ENCODE measurements around the gene RAB11FIP4.
A peak's percentile ranks its signal among the peaks of the same experiment; 100 is the strongest.

RAB11FIP4 gene

DNA sequence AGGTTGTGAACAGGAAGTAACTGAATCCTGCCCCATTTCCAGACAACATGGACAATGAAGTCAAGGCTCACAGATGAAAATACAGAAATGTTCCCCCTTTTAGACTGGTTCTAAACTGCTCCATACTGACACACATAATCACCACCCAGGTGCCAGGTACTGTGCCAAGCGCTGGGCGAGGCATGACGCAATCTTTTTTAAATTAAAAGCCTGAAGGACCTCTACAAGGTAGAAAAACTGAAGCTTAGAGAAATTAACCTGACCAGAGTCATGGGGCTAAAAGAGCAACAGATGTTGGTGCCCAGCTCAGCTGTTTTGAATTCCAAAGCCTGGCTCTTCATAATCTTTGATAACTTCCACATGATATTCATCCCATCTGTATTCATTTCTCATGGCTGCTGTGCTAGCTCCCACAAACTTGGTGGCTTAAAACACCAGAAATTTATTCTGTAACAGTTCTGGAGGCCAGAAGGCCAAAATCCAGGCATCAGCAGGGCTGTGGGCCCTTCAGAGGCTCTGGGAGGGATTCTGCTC, 4.9 kb upstream of the RAB11FIP4 start:
- no peak for DNase-seq (ENCODE audit: low read depth)

DNA sequence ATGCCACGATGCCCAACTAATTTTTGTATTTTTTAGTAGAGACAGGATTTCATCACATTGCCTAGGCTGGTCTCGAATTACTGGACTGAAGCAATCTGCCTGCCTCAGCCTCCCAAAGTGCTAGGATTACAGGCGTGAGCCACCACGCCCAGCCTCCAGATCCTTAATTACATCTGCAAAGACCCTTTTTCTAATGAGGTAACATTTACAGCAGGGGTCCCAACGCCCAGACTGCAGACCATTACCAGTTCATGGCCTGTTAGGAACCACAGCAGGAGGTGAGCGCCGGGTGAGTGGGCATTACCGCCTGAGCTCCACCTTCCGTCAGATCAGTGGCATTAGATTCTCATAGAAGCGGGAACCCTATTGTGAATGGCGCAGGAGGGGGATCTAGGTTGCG, 4.0 kb upstream of the RAB11FIP4 start:
- DNase-seq (ENCODE audit: low read depth), result no peak

DNA sequence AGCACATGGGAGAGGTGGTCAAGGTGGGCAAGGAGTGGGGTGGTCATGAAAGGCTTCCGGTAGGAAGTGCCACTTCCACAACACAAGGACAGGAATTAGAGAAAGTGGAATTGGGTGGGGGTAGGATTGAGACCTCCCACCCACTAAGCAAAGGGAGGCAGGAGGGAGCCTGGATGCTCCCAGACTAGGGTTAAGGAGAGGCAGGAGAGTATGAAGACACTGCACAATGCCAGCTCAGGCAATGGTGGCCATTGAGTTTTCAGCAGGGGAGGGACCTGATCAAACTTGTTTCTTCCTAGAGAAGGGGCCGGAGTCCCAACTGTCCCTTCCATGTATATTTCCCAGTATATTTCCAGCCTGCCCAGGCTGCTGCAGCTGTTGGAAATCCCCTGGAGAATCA, 3.1 kb upstream of the RAB11FIP4 start:
- DNase-seq (ENCODE audit: low read depth), result no peak

DNA sequence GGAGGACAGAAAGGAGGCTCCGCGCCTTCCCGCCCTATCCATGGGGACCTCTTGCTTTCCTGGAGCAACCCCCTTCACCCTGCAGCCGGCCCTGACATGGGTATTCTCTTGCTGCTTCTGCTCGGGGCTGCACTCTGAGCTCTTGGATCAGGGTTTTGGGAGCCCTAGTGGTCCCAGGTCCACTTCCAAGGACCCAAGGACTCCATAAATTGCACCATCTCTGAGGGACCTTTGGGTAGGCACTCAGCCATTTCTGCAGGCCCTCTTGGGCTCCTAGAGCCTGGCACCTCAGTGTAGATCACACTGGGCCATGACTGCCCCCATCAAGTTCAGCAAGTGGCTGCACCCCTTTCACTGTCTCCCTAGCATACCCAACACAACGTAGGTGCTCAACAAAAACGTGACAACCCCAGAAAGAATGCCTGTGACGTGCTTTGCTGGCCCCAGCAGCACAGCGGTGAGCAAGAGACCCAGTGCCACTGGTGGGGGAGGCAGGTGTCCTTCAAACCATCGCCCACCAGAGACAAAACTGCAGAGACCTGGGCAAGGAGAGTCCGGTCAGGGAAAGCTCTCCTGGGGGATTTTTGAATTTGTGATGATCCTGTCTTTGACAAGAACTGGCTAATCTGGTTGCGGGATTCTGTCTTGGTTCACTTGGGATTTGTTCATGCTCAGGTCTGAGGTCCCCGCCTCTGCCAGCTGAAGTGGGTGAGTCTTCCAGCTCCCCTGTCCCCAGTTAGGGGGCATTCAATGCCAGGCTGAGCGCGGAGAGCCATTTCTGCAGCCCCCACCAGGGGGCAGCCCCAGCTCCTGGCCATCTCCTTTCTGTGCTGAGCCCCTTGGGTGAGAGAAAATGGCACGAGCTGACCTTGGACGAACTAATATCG, 2.5 kb upstream of the RAB11FIP4 start:
- DNase-seq (ENCODE audit: low read depth), result no peak

DNA sequence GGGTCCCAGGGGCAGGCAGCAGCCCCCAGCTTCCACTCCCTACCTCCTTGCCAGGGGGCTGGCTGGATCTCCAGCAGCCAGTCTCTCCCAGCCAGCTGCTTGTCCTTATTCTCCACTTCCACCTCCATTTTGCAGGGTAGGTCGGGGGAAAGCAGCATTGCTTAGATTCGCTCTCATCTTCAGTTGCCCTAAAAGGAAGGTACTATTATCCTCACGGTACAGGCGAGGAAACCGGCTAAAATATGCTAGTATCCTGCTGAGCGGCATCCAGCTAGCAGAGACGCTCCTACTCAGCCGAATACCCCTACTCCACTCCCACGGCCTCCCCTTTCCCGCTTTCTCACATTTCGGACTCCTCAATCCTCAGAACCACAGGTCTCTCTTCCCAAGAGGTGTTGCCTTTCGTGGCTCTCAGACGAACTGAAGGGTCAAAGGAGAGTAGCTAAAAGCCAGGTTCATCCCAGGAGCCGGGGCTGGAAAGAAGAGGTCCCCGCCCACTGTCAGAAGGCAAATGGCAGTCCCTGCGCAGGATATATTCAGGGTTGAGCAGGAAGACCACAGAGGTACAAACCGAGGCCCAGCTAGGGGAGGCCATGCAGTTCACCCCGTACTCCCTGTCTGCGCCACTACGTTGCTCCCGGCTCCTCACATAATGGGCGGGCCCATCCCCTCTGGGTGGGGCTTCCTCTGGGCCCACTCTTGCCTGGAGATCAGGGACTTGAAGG, 1.7 kb upstream of the RAB11FIP4 start:
- no peak for DNase-seq (ENCODE audit: low read depth)

DNA sequence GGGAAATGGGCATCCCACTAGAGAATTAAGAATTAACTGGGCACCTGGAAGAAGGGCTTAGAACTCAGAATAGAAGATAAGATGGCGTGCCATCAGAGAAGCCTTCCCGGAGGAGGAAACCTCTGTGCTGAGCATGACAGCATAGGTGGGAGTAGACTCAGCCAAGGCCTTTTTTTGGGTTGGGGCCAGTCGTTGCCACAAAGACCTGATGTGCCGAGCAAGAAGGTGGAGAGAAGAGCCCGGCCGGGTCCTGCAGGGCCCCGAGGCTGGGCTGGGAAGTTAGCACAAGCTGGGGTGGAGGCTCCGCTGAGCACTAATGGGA, 1.1 kb upstream of the RAB11FIP4 start:
- no peak for DNase-seq (ENCODE audit: low read depth)

DNA sequence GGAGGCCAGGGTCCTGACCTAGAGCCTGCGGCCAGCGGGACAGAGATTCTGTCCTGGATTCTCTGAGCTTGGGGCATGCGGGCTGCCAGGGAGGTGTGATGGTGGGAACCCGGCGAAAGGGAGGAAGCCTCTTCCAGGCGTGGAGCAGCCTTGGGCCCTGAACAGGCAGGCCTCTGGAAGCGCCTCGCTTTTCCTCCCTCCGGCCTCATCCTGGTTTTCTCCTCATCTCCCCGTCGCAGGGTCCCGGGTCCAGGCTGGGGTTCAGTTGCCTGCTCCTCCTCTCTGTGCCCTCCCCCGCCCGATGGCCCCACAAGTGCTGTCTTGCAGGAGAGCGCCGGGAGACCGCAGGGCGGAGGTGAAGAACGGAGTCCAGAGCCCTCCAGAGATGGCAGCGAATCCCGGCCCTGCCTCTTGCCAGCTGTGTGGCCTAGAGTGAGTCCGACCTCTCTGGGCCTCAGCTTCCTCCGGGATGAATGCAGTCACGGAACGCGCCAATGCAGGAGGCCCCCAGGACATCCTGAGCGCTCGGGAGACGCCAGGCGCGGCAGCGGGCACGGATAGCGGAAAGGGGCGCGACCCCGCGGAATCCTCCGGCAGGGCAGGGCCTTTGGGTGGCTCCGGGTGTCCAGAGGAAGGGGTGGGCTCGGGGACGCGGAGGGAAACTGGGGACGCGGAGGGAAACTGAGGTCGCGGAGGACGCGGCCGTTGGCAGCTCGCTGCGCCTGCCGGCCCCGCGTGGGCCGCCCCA, 553 bp upstream of the RAB11FIP4 start:
- DNase-seq (ENCODE audit: low read depth), result no peak

DNA sequence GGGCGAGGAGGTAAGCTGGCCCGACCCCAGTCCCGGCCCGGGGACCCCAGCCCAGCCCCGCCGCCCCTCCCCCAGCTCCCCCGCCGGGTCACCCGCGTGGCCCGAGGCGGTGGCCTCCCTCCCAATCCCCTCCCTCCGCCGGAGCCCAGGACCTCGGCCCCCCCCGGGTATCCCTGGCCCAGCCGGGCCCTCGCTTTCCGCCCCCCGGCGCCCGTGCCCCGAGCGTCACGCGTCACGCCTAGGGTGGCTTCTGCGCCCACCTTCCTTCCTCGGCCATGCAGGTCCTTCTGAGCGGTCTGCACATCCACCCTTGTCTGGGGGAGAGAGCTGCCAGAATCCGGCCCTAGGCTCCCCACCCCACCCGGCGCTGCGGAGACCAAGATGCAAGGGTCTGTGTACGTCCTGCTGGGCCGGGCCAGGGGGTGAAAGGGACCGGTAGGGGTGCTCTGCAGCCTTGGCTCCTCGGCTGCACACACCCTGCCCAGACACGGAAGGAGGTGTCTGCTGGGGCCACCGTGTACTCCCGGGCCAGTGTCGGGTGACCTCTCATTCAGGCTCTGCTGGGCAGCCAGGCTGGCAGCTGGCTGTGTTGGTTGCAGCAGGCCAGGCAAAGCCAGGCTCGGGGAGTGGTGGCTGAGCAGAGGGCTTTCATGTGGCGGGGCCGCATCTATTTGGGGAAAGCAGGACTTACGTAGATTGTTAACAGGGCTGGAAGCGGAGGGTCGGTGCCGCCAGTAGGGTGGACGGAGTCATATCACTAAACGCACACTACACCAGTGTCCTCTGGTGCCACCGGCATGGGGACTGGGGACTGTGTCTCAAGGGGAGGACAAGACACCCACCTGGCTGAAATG, 754 bp downstream of the RAB11FIP4 start:
- DNase-seq (ENCODE audit: low read depth), result no peak

DNA sequence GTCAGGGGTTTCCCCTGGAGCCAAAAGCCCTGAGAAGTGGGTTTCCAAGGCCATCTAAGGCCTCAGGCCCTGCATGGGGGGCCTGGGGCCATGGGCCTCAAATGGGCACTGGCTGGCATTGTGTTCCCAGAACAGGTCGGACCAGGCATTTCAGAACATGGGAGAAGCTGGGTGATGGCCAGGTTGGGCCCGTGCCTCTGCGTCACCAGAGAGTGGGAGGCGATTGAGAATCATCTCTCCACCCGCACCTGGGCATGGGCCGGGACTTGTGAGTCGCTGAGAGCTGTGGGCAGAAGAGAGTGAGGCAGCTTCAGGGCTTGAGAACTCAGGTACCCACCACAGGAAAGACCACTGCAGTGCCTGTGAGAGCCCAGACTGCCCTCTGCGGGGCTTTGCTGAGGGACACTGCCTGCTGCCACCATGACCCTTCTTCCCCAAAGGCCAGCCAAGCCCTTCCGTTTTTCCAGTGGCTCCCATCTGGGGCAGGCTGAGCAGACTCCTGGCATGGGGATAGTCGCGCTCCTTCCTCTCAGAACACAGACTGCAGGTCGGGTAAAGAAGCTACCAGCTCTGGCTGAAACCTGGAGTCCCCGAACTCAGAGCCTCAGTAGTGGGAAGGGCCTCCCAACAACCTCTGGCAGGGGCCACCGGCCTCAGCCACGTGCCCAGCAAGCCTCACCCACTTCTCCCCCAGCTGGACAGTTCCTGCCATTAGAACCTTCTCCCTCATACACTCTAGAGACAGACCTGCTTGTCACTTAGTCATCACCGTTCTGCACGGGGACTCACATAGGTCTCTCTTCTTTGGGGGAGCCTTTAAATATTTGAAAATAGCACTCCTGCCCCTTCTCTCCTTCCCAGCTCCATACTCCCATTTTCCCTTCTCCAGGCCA, 1.6 kb downstream of the RAB11FIP4 start:
- no peak for DNase-seq (ENCODE audit: low read depth)

DNA sequence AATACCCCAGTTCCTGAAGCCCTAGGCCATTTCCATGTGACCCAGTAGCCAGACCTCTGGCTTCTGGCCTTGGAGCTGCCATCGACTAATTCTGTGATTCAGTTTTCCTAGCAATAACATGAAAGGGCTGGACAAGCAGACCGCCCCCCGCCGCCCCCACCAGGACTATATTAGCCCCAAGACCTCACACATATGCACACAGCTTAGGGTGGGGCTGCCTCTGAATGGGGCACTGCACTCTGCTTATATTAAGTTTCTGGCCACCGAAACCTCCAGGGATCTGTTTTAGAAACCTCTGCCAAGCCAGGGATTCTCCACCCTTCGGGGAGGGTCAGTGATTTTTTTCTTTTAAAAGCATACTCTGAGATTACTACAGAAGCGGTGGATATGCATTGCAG, 2.3 kb downstream of the RAB11FIP4 start:
- DNase-seq (ENCODE audit: low read depth), result no peak

DNA sequence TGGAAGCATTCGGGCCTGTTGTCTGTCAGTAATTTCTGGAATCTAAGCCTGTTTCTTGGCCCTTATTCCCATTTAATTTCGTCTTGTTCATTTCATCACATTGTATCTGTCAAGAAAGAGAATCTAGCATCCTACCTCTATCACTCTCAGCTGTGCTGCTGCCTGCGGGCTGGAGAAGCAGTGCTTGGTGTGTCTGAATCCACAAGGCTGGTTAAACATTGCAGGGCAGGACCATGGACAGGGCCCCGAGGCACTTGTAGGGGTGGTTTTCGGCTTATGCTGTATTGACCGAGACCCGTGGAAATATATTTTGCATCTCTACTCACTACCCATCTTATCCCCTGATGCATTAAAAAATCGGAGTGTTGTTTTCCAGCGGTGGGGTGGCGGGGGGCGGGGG, 3.1 kb downstream of the RAB11FIP4 start:
- peak; percentile 46 for DNase-seq (ENCODE audit: low read depth)

DNA sequence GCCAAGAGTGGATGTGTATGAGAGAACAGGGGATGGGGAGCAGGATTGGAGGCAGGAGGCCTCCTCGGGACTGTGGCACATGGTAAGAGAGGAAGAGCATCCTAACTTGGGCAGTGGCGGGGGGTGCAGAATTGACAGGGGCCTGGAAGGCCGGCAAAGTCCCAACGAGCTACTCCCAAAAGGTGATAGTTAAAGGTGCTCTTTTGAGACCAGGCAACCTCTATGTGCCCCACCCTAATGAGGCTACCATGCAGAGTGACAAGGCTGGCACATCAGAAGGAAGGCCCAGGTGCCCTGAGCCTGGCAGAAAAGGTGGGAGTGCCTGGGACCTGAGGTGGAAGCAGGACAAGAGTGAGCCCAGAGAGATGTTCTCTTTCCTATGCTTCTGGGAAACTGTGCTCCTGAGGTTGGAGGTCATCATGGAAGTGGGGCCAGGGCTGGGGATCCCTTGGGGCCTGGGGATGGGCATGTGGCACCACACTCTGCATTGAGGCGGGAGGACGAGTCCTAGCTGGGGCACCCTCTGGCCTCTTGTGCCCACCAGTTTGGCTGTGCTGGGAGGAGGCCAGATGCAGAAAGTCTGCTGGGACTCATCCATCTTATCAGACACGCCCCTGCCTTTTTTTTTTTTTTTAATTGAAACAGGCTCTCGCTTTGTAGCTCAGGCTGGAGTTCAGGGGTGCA, 5.9 kb downstream of the RAB11FIP4 start:
- DNase-seq (ENCODE audit: low read depth), result no peak

DNA sequence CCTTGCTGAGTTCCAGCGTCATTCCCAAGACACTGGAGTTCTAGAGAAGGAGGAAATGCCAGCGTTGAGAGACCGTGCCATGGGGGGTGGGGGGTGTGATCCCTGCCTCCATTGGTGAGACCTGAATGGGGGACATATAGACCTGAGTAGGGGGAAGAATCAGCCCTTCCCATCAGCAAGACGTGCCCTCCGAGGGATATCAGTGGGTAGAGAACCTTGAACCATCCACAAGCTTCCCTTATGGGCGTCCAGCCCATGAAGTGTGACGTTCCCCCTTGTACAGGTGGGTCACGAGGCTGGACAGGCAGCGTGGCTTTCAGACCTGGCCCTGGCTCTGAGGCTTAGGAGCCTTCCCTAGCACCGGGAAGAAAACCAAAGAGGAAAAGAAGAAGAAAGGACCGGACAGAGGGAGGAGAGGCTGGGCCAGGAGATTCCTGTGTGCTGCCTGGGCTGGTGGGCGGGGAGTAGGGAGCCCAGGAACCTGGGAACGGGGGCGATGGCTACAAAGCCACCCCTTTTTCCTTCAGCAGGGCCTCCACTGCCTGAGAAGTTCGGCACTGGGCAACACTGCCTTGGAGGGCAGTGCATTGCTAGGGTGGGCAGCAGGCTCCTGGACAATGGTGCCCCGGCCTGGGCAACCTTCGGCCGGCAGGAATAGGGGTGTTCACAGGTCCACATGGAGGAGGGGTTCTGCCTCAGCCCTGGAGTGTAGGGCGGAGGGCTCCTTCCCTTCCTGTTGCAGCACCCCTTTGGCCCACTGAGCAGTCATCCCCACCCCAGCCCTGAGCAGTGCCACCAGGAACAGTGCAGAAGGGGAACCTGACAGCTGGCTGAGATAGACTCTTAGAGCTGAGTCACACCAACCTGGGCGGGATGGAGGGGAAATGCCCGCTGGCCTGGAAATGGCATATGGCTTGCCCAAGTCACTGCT, 7.2 kb downstream of the RAB11FIP4 start:
- no peak for DNase-seq (ENCODE audit: low read depth)

DNA sequence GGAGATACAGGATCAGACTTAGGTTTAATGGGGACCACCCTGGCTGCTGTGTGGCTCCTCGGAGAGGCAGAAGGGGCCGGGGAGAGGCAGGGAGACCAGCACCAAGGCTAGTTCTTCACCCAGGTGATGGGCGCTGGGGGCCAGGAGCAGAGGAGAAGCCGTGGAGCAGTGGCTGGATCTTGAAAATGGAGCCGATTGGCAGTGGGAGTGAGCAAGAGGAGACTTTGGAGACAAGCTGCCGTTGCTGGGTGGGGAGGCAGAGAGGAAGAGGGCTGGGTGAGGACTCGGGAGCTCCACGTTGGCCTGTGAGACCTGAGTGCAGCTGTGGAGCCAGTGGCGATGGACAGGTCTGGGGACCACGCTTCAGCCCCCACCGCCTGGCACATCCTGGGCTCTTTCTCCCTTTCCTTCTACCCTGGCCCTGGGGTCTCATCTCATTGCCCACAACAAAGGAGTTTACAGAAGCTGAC, 9.0 kb downstream of the RAB11FIP4 start:
- DNase-seq (ENCODE audit: low read depth), result no peak

DNA sequence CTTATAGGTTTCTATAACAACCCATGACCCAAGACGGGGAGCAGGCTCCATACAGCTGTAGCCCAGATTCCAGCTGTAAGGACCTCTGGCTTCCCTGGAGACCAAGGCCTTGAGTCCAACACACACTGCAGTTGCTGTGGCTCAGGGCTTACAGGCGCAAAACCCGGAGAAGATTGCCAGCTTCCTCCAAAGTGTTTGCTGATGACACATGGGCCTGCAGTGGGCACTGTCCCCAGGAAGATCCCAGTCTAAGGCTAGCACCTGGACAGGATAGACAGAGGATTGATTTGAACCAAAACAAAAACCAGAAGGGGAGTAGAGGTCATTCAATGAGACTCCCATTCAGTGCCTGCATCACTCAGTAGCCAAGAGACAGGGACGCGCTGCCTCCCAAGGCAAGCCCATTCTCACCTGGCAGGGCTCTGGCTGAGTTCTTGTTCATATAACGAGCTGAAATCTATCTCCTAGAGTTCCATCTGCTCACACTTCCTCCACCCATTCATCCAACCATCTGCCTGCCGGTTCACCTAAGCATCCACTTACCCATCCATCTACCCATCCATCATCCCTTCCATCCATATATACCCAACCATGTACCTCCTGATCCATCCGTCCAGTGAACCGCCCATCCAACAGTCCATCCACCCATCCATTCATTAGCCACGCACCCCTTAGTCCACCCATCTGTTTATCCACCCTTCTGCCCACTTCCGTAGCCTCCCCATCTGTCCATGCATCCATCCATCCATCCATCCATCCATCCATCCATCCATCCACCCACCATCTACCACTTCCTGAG, 10.2 kb downstream of the RAB11FIP4 start:
- no peak for DNase-seq (ENCODE audit: low read depth)

DNA sequence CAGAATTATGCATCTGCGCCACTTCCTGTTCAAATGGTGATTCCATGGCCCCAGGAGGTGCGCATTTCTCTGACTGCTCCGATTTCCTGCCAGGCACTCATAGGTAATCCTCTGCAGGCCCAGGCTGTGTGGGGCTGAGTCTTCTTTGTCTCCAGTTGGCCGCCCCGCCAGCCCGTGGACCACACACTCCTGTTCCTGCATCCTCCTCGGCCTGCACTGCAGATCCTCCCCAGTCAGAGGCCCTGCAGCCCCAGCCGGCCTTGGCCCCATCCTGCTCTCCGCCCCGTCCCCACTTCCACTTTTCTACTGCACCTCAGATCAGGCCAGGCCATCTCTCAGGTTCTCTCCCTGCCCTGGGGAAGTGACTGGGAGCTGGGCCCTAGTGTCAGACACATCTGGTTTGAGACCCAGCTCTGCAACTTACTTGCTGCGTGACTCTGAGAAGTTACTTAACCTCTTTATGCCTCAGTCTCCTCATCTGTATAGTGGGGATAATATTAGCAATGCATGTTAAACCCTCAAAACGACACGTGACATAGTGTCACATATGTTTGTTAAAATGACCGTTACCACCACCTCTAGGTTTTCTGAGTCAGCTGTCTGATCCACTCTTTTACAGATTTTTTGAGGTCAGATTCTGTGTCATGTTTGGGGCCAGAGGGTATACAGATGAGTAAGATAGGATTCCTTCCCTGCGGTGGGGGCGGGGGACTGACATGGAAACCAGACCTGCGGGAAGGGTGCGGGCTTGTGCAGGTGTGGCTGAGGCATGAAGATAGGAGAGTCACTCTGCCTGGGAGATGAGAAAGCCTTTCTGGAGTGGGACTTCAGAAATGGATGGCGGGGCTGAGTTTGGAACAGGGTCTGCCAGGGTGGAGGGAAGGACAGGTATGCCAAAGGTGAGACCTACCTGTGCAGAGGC, 12.8 kb downstream of the RAB11FIP4 start:
- no peak for DNase-seq (ENCODE audit: low read depth)

DNA sequence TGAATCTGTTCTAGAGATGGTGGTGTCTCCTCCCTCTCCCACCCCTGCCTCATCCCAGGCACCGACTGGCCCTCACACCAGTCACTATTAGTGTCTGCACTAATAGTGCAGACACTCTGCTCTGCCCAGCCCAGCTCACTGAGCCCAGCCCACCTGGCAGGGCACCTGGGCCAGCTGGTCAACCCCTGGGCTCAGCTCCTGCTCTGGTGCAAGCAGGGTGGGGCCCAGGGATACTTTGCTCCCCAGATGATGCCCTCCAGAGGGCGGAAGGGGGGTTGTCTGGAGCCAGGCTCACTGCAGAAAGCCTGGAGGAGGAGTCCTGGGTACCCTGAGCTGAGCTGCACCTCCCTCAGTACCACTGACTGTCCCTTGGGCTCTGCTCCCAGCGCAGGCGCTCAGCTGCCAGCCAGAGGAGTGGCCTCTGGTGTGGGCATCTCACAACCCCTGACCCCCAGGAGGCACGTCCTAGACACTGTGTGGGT, 14.5 kb downstream of the RAB11FIP4 start:
- no peak for DNase-seq (ENCODE audit: low read depth)
